ENCODE measurements around the gene MTMR2.
A peak's percentile ranks its signal among the peaks of the same experiment; 100 is the strongest.

Gene MTMR2

DNA sequence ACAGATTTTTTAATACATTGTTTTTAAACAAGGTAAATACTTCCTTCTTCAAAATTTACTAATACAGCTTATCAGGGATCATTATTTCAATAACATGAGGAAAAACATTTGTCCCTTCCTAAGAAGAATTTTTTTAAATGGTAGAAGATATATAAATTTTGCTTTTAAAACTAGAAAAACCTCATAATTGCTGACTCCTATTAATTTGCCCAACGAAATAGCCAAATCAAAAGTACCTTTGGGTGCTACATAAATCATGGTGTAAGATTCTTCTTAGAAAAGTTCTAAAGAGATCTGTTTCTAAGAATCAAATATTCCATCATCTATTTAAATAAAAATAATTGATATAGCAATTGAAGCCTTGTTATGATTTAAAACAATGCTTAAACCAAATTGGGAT, 78.7 kb downstream of the MTMR2 start:
- ChIA-PET POLR2A (no interaction called here), CTCF (interaction anchor here (1.1 kb wide), 1 partner anchor 498 kb away, joined by 9 read pairs; the partner anchor contains the start of gene MAML2)
- no peak for DNase-seq (ENCODE audit: extremely low spot score)
- TF ChIP-seq L3MBTL2 (conservative IDR thresholded peaks at IDR 0.05) (no peak), BHLHE40 (IDR thresholded peaks at IDR 0.05; ENCODE audit: borderline replicate concordance) (no peak), CTBP1 (IDR thresholded peaks at IDR 0.05; ENCODE audit: borderline replicate concordance) (no peak), TARDBP (IDR thresholded peaks at IDR 0.05) (no peak), SP1 (IDR thresholded peaks at IDR 0.05) (no peak), SUZ12 (IDR thresholded peaks at IDR 0.05) (no peak), FOXA1 (IDR thresholded peaks at IDR 0.05) (no peak), LEF1 (IDR thresholded peaks at IDR 0.05; ENCODE audit: borderline replicate concordance) (no peak), NFRKB (IDR thresholded peaks at IDR 0.05) (no peak), FOXK2 (IDR thresholded peaks at IDR 0.05) (no peak), HDGF (IDR thresholded peaks at IDR 0.05; ENCODE audit: borderline replicate concordance) (no peak), ARNT (IDR thresholded peaks at IDR 0.05) (no peak), ZNF384 (IDR thresholded peaks at IDR 0.05) (no peak), ELF4 (IDR thresholded peaks at IDR 0.05) (no peak)
- TF ChIP-seq, protein P1, sequence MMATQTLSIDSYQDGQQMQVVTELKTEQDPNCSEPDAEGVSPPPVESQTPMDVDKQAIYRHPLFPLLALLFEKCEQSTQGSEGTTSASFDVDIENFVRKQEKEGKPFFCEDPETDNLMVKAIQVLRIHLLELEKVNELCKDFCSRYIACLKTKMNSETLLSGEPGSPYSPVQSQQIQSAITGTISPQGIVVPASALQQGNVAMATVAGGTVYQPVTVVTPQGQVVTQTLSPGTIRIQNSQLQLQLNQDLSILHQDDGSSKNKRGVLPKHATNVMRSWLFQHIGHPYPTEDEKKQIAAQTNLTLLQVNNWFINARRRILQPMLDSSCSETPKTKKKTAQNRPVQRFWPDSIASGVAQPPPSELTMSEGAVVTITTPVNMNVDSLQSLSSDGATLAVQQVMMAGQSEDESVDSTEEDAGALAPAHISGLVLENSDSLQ (IDR thresholded peaks at IDR 0.05), result no peak

DNA sequence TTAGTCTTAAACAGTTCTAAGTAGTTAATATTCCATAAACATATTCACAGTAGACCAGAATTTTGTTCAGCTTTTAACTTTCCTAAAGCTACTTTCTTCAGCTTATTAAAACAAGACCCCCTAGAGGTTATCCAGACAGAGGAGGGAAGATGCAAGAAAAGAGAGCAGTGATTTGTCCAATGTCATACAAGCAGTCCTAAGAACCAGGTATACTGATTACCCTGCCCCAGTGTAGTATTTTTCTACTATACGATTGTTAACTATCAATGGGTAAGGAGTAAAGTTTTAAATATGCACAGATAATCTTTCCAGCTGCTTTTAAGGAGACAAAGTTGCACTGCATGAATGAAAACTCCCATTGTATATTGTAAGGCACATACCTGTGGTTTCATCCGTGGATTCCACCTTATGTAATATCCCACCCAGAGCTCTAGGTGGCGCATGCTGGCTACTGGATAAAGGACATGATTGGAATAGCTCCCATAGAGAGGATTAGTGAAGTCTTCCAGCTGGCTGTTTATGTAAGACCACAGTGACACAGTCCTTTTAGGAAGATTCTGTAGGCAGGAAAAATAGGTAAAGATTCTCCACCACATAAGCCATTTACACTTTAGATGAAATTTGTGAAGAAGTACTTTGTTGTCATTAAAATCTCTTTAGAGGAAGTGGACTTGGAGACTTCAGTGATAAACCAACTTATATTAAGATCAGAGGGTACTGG, 88.0 kb downstream of the MTMR2 start:
- ChIA-PET POLR2A (interaction anchor here (0.8 to 1.1 kb wide), 2 partner anchors 45 to 559 kb away, joined by 3 to 6 read pairs; partner anchors contain the start of gene CEP57), CTCF (interaction anchor here (0.6 to 1.6 kb wide), 13 partner anchors 13 to 590 kb away, joined by 3 to 7 read pairs (median 4); partner anchors contain the start of gene MAML2)
- peak; percentile 69 for DNase-seq (ENCODE audit: extremely low spot score)
- TF ChIP-seq L3MBTL2 (conservative IDR thresholded peaks at IDR 0.05) (no peak), FOXK2 (IDR thresholded peaks at IDR 0.05) (no peak), SUZ12 (IDR thresholded peaks at IDR 0.05) (no peak), SP1 (IDR thresholded peaks at IDR 0.05) (no peak), ZNF384 (IDR thresholded peaks at IDR 0.05) (no peak), ARNT (IDR thresholded peaks at IDR 0.05) (no peak), FOXM1 (IDR thresholded peaks at IDR 0.05; ENCODE audit: borderline replicate concordance) (no peak), HDGF (IDR thresholded peaks at IDR 0.05; ENCODE audit: borderline replicate concordance) (no peak), TARDBP (IDR thresholded peaks at IDR 0.05) (no peak), NFRKB (IDR thresholded peaks at IDR 0.05) (no peak), BHLHE40 (IDR thresholded peaks at IDR 0.05; ENCODE audit: borderline replicate concordance) (no peak), FOXA1 (IDR thresholded peaks at IDR 0.05) (no peak), CTBP1 (IDR thresholded peaks at IDR 0.05; ENCODE audit: borderline replicate concordance) (no peak)
- TF ChIP-seq, protein P1 (IDR thresholded peaks at IDR 0.05), result no peak

DNA sequence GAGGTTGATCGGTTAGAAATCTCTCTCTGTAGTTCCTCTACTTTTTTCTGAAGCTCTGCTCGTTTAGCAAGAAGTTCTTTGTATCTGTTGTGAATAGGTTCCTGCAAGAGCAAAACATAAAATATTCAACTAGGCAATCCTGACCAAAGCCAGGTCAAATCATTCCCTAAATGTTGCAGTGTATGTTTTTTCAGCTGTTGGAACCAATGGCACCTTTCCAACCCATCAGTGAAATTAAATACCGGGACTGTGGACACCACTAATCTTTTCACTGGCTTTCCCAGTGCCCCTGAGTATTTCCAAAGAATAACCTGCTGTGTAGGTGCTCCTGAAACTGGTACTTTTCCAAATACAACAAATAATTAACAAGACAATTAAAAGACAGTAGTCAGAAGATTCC, 88.6 kb downstream of the MTMR2 start:
- POLR2A ChIA-PET, result interaction anchor here (0.8 kb wide), 1 partner anchor 559 kb away, joined by 3 read pairs; no protein-coding TSS in a partner anchor
- TF ChIP-seq ELF4 (IDR thresholded peaks at IDR 0.05), result no peak
- no peak for TF ChIP-seq CTBP1 (IDR thresholded peaks at IDR 0.05; ENCODE audit: borderline replicate concordance)
- no peak for TF ChIP-seq BHLHE40 (IDR thresholded peaks at IDR 0.05; ENCODE audit: borderline replicate concordance)
- TF ChIP-seq SP1 (IDR thresholded peaks at IDR 0.05), result no peak
- no peak for TF ChIP-seq FOXM1 (IDR thresholded peaks at IDR 0.05; ENCODE audit: borderline replicate concordance)
- TF ChIP-seq FOXA1 (IDR thresholded peaks at IDR 0.05), result no peak
- TF ChIP-seq TARDBP (IDR thresholded peaks at IDR 0.05), result no peak
- TF ChIP-seq LEF1 (IDR thresholded peaks at IDR 0.05; ENCODE audit: borderline replicate concordance), result no peak
- no peak for TF ChIP-seq HDGF (IDR thresholded peaks at IDR 0.05; ENCODE audit: borderline replicate concordance)
- no peak for TF ChIP-seq ZNF384 (IDR thresholded peaks at IDR 0.05)
- no peak for TF ChIP-seq FOXK2 (IDR thresholded peaks at IDR 0.05)
- no peak for TF ChIP-seq L3MBTL2 (conservative IDR thresholded peaks at IDR 0.05)
- no peak for TF ChIP-seq SUZ12 (IDR thresholded peaks at IDR 0.05)
- TF ChIP-seq, protein P1 (IDR thresholded peaks at IDR 0.05), result no peak
- no peak for TF ChIP-seq NFRKB (IDR thresholded peaks at IDR 0.05)
- TF ChIP-seq ARNT (IDR thresholded peaks at IDR 0.05), result no peak
- DNase-seq (ENCODE audit: extremely low spot score), result no peak
- CTCF ChIA-PET, result interaction anchor here (1.0 to 1.6 kb wide), 6 partner anchors 14 to 591 kb away, joined by 3 to 4 read pairs (median 4); partner anchors contain the start of gene MAML2

DNA sequence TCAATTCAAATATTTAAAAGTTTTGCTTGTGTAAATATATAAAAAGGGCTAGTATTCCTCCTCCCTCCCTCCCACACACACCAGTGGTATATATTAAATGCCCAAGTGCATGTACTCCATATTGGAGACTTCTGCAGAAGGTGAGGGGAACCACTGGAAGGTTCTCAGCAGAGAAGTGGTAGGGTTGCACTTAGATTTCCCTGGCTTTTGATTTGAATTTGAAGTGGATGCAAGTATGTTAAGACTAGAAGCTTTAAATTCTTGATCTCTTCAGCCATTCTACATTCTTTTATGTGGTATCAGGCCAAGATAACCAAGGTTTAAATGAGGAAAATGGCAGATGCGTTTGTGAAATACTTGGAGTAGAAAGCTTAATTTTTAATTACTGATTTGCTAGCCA, 90.5 kb downstream of the MTMR2 start:
- ChIA-PET POLR2A (no interaction called here), CTCF (no interaction called here)
- DNase-seq (ENCODE audit: extremely low spot score), result no peak
- TF ChIP-seq FOXA1 (IDR thresholded peaks at IDR 0.05), result no peak
- TF ChIP-seq HDGF (IDR thresholded peaks at IDR 0.05; ENCODE audit: borderline replicate concordance), result no peak
- no peak for TF ChIP-seq NFRKB (IDR thresholded peaks at IDR 0.05)
- no peak for TF ChIP-seq ZNF384 (IDR thresholded peaks at IDR 0.05)
- TF ChIP-seq L3MBTL2 (conservative IDR thresholded peaks at IDR 0.05), result no peak
- TF ChIP-seq ARNT (IDR thresholded peaks at IDR 0.05), result no peak
- no peak for TF ChIP-seq FOXK2 (IDR thresholded peaks at IDR 0.05)
- TF ChIP-seq TARDBP (IDR thresholded peaks at IDR 0.05), result no peak
- no peak for TF ChIP-seq BHLHE40 (IDR thresholded peaks at IDR 0.05; ENCODE audit: borderline replicate concordance)
- TF ChIP-seq, protein P1 (IDR thresholded peaks at IDR 0.05), result no peak
- no peak for TF ChIP-seq CTBP1 (IDR thresholded peaks at IDR 0.05; ENCODE audit: borderline replicate concordance)
- TF ChIP-seq ELF4 (IDR thresholded peaks at IDR 0.05), result no peak
- no peak for TF ChIP-seq FOXM1 (IDR thresholded peaks at IDR 0.05; ENCODE audit: borderline replicate concordance)
- TF ChIP-seq SUZ12 (IDR thresholded peaks at IDR 0.05), result no peak
- no peak for TF ChIP-seq LEF1 (IDR thresholded peaks at IDR 0.05; ENCODE audit: borderline replicate concordance)

DNA sequence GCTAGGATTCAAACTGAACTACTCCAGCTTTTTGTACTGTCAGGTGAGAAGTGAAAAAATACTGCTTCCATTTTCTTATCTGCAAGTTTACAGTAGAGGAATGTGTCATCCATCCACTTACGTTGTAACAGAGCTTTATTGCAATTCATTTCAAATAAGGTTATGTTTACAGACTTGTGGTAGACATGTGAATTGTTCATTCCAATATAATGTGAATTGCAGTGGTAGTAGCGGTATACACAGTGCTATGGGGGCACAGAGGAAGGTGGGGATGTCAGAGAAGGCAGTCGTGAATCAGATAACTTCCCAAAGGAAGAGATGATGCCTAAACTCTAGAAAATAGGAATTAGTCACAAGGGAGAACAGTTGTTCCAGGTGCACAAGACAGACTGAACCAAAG, 91.1 kb downstream of the MTMR2 start:
- ChIA-PET CTCF (no interaction called here), POLR2A (no interaction called here)
- DNase-seq (ENCODE audit: extremely low spot score), result no peak
- TF ChIP-seq, protein P1 (IDR thresholded peaks at IDR 0.05), result no peak
- TF ChIP-seq ZNF384 (IDR thresholded peaks at IDR 0.05) (no peak), HDGF (IDR thresholded peaks at IDR 0.05; ENCODE audit: borderline replicate concordance) (no peak), CTBP1 (IDR thresholded peaks at IDR 0.05; ENCODE audit: borderline replicate concordance) (no peak), SUZ12 (IDR thresholded peaks at IDR 0.05) (no peak), NFRKB (IDR thresholded peaks at IDR 0.05) (no peak), FOXM1 (IDR thresholded peaks at IDR 0.05; ENCODE audit: borderline replicate concordance) (no peak), L3MBTL2 (conservative IDR thresholded peaks at IDR 0.05) (no peak), ELF4 (IDR thresholded peaks at IDR 0.05) (no peak), FOXK2 (IDR thresholded peaks at IDR 0.05) (no peak), ARNT (IDR thresholded peaks at IDR 0.05) (no peak), TARDBP (IDR thresholded peaks at IDR 0.05) (no peak)
